GM18951 (cell line): Measurements from ENCODE around the gene SLC49A4.

ENCODE experiments used
- POLR2A ChIP-seq: IDR thresholded peaks from 4 replicates; pipeline ENCODE4 v1.6.1; 2011; ENCODE audit warnings: mild to moderate bottlenecking; ENCODE audit not compliant: insufficient read length, insufficient read depth; ENCODE audit errors: extremely low read depth
- in situ Hi-C: fragments of 300-500 bp; cut with MboI; formaldehyde crosslinking; loops from one replicate; pipeline ENCODE4 v1.12.0; 2022; ENCODE audit warnings: low sequenced_read_pairs, mixed read lengths, inconsistent platforms; ENCODE audit not compliant: unreplicated experiment

SLC49A4 gene

DNA sequence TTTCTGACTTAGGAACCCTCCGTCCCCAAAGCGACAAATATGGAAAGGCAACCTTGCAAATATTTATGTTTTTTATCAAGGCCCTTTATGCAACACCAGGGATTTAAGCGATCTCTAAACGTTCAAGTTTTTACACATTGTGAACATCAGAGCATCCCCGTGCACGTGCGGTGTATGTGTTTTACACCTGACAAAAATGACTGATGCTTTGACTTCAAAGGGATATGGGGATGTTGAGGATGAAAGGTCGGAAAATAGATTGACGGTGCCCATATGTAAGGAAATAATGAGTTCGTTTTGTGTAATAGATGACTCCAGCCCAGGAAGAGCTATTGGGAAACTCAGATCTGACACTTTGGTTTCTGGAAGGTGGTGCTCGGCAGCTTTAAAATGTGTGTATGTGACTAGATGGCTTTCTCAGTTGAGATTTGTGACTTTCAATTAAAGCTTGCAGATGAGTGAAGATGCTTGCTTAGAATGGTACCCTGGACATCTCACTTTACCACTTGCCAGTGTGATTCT is 866 bp downstream of the SLC49A4 start:
- TF ChIP-seq POLR2A: no peak
- in situ Hi-C loops: no loop called here

DNA sequence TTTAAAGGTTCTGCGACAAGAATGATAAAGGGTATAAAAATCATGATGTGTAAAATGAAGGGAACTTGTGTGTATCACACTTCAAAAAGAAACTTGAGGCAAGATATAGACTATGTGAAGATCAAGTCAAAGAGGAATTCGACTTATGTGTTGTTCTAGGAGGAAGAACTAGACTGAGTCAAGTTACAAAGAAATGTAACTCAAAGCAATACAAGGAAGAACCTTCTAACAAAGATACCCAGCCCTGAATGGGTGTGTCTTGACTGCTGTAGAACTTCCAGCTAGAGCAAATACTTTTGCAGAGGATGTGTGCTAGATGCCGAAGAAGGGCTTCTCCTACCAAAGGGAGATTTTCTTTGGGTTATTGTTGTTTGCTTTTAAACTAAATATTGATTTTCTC is 2.4 kb downstream of the SLC49A4 start:
- in situ Hi-C loops: no loop called here
- no peak for TF ChIP-seq POLR2A

DNA sequence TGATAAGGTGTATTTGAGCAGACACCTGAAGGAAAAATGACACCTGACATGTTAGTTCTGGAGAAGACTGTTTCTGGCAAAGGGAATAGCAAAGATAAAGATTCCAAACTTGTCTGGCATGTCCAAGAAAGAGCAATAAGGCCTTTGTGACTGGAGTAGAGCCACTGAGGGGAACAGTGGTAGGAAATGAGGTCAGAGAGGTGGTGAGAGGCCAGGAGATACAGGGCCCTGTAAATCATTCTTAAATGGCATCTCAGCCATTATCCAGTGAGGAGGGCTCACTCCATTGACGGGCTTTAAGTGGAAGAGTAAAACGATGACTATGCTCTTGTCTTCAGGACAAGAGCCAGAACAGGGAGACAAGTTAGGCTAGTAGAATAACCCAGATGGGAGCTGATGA is 4.5 kb downstream of the SLC49A4 start:
- in situ Hi-C loops: no loop called here
- no peak for TF ChIP-seq POLR2A

DNA sequence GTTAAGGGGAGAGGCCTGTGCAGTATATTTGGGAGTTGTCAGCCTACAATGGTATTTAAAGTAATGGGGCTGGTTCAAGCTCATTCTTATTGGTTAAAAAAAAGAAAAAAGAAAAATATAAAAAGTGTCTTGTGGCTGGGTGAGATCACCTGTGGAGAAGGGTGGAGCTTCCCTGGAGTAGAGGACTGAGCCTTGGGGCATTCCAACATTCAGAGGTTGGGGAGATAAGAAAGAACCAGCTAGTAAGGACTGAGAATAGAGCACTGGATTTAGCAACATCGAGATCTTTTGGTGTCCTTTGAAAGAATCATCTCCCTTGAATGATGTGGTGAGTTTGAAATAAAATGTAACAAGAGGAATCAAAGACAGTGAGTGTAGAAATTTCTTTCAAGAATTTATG is 5.2 kb downstream of the SLC49A4 start:
- TF ChIP-seq POLR2A: no peak
- in situ Hi-C loops: no loop called here

DNA sequence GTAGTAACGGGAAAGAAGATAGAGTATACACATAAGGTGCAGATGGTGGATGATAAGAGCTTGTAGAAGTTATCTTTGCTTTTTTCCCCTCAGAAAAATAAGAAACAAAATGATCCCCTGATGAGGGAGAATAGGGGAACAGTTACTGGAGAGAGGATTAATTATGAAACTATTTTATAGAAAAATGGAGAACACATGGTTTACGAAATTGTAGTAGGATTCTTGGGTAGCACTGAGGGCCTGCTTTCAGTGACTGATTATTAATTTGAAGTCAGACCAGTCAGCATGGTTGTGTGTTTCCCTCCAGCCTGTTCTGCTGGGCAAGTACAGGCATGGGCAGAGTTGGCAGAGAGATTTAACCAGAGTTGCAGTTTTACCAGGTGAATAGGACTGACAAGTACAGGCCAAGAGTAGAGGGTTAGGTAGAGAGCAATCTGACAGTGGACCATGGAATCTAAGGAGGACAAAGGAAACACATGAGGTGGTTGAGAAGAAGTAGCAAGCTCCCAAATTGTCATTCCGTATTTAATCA is 5.9 kb downstream of the SLC49A4 start:
- TF ChIP-seq POLR2A: no peak
- in situ Hi-C loops: no loop called here

DNA sequence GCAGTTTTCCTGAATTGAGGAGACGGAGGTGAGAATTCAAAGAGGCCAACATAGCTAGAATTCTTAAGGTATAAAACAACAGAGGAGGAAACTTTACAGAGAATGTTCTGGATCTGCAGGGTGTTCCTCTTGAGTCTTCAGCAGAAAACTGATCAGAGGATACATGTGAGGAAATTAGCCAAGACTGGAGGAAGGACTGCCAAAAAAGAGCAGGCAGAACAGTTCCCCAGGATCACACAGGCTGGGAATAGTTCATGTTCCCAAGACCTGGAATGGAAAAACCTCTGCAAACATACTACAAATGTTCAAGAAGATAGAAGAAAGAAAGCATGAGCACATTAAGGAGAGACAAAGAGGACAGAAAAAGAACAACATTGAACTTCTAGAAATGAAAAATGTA is 7.5 kb downstream of the SLC49A4 start:
- no peak for TF ChIP-seq POLR2A
- in situ Hi-C loops: no loop called here

DNA sequence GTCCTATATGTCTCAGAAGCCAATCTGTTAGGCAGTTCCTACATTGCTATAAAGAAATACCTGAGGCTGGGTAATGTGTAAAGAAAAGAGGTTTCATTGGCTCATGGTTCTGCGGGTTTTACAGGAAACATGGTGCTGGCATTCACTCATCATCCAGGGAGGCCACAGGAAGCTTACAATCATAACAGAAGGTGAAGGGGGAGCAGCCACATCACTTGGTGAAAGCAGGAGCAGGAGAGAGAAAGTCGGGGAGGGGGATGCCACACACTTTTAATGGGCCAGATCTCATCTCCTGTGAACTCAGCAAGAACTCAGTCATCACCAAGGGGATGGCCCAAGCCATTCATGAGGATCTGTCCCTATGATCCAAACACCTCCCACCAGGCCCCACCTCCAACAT is 9.1 kb downstream of the SLC49A4 start:
- no peak for TF ChIP-seq POLR2A
- in situ Hi-C loops: no loop called here

DNA sequence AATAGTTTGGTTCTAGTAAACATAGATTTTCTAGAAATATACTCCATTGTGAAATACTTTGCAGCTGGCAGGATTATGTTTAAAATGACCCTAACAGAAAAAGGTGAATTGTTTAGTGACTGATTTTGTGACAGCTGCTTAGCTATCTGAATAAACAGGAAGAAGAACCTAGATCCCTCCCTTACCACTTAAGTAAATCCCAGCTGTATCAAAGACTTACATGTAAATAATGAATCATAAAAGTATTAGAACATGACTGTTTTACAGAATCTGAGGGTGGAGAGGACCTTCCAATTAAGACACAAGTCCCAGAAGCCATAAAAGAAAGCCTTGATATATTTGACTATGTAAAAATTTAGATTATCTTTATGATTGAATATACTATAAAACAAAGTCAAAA is 15.9 kb downstream of the SLC49A4 start:
- in situ Hi-C loops: no loop called here
- no peak for TF ChIP-seq POLR2A

DNA sequence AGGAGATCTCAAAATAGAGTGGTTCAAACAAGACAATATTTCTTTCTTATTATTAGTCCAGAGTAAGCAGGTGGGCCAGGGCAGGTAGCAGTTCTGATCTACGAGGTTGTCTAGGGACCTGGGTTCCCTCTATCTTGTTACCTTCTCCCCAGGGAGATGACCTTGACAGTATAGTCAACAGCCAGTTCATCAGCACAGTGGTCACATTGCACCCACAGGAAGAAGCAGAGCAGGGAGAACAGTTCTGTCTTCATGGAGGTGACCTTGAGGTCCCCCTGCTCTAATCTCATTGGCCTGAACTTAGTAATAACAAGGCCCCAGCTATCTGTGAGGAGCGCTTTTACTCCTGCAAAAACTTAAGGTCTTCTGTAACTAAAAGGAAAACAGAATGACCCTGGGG is 21.7 kb downstream of the SLC49A4 start:
- TF ChIP-seq POLR2A: no peak
- in situ Hi-C loops: no loop called here

DNA sequence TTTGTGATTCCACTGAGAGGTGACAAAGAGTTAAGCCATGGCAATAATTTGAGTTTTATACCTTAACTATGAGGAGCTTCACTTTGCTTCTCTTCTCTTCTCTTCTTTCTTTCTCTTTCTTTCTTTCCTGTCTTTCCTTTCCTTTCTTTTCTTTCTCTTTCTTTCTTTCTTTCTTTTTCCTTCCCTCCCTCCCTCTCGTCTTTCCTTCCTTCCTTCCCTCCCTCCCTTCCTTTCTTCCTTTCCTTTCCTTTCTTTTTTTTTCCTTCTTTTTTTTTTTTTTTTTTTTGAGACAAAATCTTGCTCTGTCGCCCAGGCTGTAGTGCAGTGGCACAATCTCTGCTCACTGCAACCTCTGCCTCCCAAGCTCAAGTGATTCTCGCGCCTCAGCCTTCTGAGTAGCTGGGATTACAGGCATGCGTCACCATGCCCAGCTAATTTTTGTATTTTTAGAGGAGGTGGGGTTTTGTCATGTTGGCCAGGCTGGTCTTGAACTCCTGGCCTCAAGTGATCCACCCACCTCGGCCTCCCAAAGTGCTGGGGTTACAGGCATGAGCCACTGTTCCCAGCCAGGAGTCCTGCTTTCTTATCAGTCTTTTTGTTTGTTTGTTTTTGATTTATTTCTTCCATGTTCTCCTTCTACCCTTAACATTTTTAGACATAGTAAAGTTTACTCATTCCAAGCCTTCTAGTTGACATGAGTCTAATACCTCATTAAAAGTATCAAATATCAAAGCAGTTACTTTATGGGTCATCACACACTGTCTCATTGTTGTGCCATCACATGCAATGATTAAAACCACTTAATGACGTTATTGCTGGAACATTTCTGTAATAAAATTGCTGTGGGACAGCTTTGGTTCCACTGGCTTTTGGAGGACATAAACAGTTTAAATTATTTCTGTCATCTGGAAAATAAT is 29.9 kb downstream of the SLC49A4 start:
- TF ChIP-seq POLR2A: no peak
- in situ Hi-C loops: no loop called here

DNA sequence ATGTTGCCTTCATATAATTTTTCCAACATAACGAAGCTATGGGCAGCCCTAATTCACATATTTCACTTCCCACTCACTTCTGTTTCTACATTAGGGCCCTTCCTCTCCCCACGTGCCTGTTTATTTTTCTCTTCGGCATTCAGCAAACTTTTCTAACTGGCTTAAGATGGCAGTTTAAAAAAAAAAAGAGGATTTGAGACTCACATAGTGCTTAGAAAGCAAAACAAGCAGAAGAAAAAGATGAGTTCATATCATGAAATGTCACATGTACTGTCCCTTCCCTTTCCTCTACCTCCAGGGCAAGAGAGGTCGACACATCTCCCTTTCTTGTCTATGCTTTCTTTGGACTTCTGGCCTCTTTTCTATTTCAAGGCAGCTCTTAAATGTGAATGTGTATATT is 30.6 kb downstream of the SLC49A4 start:
- in situ Hi-C loops: no loop called here
- no peak for TF ChIP-seq POLR2A

DNA sequence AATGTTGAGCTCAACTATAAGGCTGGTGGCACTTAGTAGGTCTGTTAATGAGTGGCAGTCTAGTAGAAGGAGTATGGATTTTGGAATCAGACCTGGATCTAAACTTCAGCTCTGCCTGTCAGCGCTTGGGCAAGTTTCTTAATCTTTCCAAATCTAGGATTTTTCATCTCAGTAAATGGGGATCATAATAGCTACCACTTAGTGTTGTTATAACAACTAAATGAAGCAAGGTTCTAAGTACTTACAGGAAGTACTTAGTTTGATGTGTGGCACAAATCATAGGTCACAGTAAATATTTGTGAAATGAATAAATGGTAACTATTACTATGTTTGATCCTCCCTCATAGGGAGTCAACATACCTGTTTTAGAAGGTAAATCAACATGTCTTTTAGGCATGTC is 31.4 kb downstream of the SLC49A4 start:
- TF ChIP-seq POLR2A: no peak
- in situ Hi-C loops: no loop called here

DNA sequence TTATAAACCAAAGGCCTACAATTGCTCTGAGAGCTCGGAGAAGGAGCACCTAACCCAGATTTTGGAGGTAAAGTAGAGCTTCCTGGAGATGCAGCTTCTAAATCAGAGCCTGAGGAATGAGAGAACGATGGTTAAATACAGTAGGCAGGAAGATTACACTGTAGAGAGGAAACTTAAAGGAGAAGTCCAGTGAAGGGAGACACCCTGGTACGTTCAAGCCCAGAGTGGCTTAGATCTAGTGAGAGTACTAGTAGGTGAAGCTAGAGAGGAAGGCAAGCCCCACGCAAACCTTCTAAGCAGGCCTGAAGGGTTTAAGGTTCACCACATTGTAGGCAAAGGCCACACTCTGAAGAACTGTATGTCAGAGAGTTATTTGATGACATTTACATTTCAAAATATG is 33.4 kb downstream of the SLC49A4 start:
- in situ Hi-C loops: no loop called here
- no peak for TF ChIP-seq POLR2A

DNA sequence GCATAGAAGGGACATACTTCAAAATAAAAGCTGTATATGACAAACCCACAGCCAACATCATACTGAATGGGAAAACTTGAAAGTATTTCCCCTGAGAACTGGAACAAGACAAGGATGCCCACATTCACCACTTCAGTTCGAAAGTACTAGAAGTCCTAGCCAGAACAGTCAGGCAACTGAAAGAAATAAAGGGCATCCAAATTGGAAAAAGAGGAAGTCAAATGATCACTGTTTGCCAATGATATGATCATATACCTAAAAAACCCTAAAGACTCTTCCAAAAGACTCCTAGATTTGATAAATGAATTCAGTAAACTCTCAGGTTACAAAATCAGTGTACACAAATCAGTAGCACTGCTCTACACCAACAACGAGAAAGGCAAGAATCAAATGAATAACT is 40.7 kb downstream of the SLC49A4 start:
- in situ Hi-C loops: no loop called here

DNA sequence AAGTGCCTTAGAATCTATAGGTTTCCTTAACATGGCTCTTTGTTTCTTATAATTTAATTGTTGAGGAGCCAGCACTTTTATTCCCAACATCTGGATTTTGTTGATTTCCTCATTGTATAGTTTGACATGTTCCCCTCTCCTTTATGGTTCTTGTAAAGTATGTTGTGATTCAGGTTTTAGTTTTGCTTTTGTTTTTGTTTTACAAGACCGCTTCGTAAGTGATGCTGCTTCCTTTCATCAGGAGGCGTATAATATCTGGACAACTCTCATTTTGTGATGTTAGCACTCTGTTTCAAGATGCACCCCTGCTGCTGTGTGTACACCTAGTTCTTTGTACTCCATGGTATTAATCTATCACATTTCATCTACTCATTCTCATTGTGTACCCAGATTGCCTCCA is 48.7 kb downstream of the SLC49A4 start:
- TF ChIP-seq POLR2A: no peak
- in situ Hi-C loops: no loop called here

More for the DNA sequence above, 40.7 kb downstream of the SLC49A4 start:
- TF ChIP-seq POLR2A: no peak

DNA sequence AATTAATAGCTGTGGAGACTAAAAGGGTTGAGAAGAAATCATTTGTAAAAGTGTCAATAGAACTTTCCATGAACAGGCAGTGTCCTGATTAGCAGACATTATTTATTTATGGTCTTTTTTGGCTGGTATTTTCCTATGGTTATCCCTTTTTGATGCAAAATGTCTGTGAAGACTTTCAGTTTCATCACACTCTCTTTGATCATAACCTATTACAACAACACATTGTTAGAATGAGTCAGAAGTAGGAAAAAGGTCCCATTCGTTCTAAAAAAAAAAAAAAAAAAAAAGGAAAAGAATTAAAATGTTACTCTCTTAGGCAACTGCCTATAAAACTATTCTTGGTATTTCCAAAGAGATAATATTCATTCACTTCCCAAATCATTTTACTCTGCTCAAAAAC is 62.1 kb downstream of the SLC49A4 start:
- in situ Hi-C loops: no loop called here
- no peak for TF ChIP-seq POLR2A
